ENCODE data around the gene NCOA1. TPM values are rescaled to one million over a fixed set of nuclear protein-coding genes. Genes with fewer than 3 reads are reported as not detected.

NCOA1 gene
- total RNA-seq, 1 donor from 2014 or later, result 29.0 TPM

GRCh38 chr2:24469148-24469650 lies 21.9 kb upstream of the NCOA1 start:
- H3K4me3 Mint-ChIP-seq (ENCODE audit: unreplicated experiment), result no peak overlapping the region
- no peak for TF ChIP-seq CTCF (IDR thresholded peaks at IDR 0.05)
- H3K4me1 Mint-ChIP-seq (ENCODE audit: unreplicated experiment), result no peaks in the 10 kb centered on the region
- no peak for DNase-seq (ENCODE audit: extremely low spot score, unreplicated experiment)
- H3K27me3 Mint-ChIP-seq (ENCODE audit: unreplicated experiment), result peaks cover 14% of the 10 kb centered on the region
- no peaks in the 10 kb centered on the region for H3K36me3 Mint-ChIP-seq (ENCODE audit: unreplicated experiment)
- H3K27ac Mint-ChIP-seq (ENCODE audit: unreplicated experiment), result no peak overlapping the region
- H3K9me3 Mint-ChIP-seq (ENCODE audit: unreplicated experiment), result no peaks in the 10 kb centered on the region

- Mint-ChIP-seq H3K36me3 (ENCODE audit: unreplicated experiment) (no peaks in the 10 kb centered on the region), H3K27ac (ENCODE audit: unreplicated experiment) (no peak overlapping the region), H3K4me1 (ENCODE audit: unreplicated experiment) (no peaks in the 10 kb centered on the region), H3K27me3 (ENCODE audit: unreplicated experiment) (peaks cover 11% of the 10 kb centered on the region), H3K4me3 (ENCODE audit: unreplicated experiment) (no peak overlapping the region), H3K9me3 (ENCODE audit: unreplicated experiment) (no peaks in the 10 kb centered on the region)
- no peak for DNase-seq (ENCODE audit: extremely low spot score, unreplicated experiment)
- TF ChIP-seq CTCF (IDR thresholded peaks at IDR 0.05), result no peak
These were observed 19.4 kb upstream of the NCOA1 start for GRCh38 chr2:24471662-24472061.

GRCh38 chr2:24472416-24472815 lies 18.6 kb upstream of the NCOA1 start:
- H3K27me3 Mint-ChIP-seq (ENCODE audit: unreplicated experiment), result peaks cover 8% of the 10 kb centered on the region
- H3K9me3 Mint-ChIP-seq (ENCODE audit: unreplicated experiment), result no peaks in the 10 kb centered on the region
- TF ChIP-seq CTCF (IDR thresholded peaks at IDR 0.05), result no peak

DNA sequence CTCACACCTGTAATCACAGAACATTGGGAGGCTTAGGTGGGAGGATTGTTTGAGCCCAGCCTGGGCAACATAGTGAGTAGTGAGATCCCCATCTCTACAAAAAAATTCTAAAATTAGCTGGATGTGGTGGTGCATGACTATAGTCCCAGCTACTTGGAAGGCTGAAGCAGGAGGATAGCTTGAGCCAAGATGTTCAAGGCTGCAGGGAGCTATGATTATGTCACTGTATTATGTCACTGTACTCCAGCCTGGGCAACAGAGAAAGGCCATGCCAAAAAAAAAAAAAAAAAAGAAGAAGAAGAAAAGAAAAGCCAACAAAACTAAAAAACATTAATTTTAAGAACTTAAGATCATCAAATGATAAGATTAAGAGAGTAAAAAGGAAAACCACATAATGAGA lies 17.4 kb upstream of the NCOA1 start:
- Mint-ChIP-seq H3K4me3 (ENCODE audit: unreplicated experiment) (no peak overlapping the region), H3K9me3 (ENCODE audit: unreplicated experiment) (no peaks in the 10 kb centered on the region), H3K4me1 (ENCODE audit: unreplicated experiment) (no peaks in the 10 kb centered on the region), H3K36me3 (ENCODE audit: unreplicated experiment) (no peaks in the 10 kb centered on the region), H3K27me3 (ENCODE audit: unreplicated experiment) (peaks cover 5% of the 10 kb centered on the region), H3K27ac (ENCODE audit: unreplicated experiment) (no peak overlapping the region)
- DNase-seq (ENCODE audit: extremely low spot score, unreplicated experiment), result no peak
- no peak for TF ChIP-seq CTCF (IDR thresholded peaks at IDR 0.05)

More at GRCh38 chr2:24472416-24472815, 18.6 kb upstream of the NCOA1 start:
- H3K4me1 Mint-ChIP-seq (ENCODE audit: unreplicated experiment), result no peaks in the 10 kb centered on the region
- H3K4me3 Mint-ChIP-seq (ENCODE audit: unreplicated experiment), result no peak overlapping the region
- H3K27ac Mint-ChIP-seq (ENCODE audit: unreplicated experiment), result no peak overlapping the region
- no peak for DNase-seq (ENCODE audit: extremely low spot score, unreplicated experiment)
- no peaks in the 10 kb centered on the region for H3K36me3 Mint-ChIP-seq (ENCODE audit: unreplicated experiment)

- Mint-ChIP-seq H3K4me3 (ENCODE audit: unreplicated experiment) (no peak overlapping the region), H3K4me1 (ENCODE audit: unreplicated experiment) (no peaks in the 10 kb centered on the region), H3K27ac (ENCODE audit: unreplicated experiment) (no peak overlapping the region), H3K36me3 (ENCODE audit: unreplicated experiment) (no peaks in the 10 kb centered on the region), H3K27me3 (ENCODE audit: unreplicated experiment) (peaks cover 7% of the 10 kb centered on the region), H3K9me3 (ENCODE audit: unreplicated experiment) (no peaks in the 10 kb centered on the region)
- DNase-seq (ENCODE audit: extremely low spot score, unreplicated experiment), result no peak
- TF ChIP-seq CTCF (IDR thresholded peaks at IDR 0.05), result no peak
These were observed 17.0 kb upstream of the NCOA1 start for GRCh38 chr2:24474053-24474452.

Data from osteocyte (in vitro differentiated cells).